ENCODE data around the gene WFIKKN2. TPM values are rescaled to one million over a fixed set of nuclear protein-coding genes. Genes with fewer than 3 reads are reported as not detected.
A peak's percentile ranks its signal among the peaks of the same experiment; 100 is the strongest.

The WFIKKN2 gene
- total and polyA plus RNA-seq, 2 of the 13 experiments (the other 11 are each of a cell fraction or from before 2014, with no cell fraction given) = not detected

DNA sequence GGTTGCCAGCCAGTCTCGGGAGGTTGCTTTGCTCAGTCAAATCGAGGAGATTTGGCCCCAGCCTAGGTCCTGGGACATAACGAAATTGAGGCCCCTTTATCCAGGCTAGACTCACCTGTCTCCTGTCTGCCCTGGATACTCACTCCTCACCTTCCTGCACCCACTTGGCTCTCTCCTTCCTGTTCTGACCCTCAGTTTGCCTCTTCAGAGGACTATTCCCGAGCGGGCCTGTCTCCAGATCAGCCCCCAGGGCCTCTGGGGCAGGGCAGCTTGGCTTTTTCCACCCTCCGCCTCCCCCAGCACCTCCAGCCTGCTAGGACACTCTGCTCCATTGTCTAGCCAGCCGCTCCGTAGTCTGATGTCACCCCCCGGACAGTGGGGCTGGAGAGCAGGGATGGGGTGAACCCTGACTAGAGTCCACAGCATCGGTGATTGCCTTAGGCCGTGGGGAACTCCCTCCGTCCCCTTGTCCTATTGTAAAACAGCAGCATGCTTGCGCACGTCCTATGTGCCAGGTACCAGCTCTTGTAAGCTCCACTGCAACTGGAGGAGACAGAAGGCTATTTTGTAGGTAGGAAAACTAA, 8.8 kb downstream of the WFIKKN2 start (continued):
- TF ChIP-seq SRSF4 (IDR thresholded peaks at IDR 0.05; ENCODE audit: low read depth, low read length, poor library complexity, severe bottlenecking) = no peak
- no peak for TF ChIP-seq ZNF780A (CRISPR knock-in tag; IDR thresholded peaks at IDR 0.05)
- TF ChIP-seq, protein P1, sequence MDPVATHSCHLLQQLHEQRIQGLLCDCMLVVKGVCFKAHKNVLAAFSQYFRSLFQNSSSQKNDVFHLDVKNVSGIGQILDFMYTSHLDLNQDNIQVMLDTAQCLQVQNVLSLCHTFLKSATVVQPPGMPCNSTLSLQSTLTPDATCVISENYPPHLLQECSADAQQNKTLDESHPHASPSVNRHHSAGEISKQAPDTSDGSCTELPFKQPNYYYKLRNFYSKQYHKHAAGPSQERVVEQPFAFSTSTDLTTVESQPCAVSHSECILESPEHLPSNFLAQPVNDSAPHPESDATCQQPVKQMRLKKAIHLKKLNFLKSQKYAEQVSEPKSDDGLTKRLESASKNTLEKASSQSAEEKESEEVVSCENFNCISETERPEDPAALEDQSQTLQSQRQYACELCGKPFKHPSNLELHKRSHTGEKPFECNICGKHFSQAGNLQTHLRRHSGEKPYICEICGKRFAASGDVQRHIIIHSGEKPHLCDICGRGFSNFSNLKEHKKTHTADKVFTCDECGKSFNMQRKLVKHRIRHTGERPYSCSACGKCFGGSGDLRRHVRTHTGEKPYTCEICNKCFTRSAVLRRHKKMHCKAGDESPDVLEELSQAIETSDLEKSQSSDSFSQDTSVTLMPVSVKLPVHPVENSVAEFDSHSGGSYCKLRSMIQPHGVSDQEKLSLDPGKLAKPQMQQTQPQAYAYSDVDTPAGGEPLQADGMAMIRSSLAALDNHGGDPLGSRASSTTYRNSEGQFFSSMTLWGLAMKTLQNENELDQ (CRISPR knock-in tag; IDR thresholded peaks at IDR 0.05; ENCODE audit: borderline replicate concordance) = no peak
- peak; percentile 44 for TF ChIP-seq MED8 (CRISPR knock-in tag; IDR thresholded peaks at IDR 0.05; ENCODE audit: insufficient replicate concordance)
- TF ChIP-seq HDAC2 (CRISPR knock-in tag; IDR thresholded peaks at IDR 0.05) = peak; percentile 86; the same call in 1 of the 2 replicates
- no peak for TF ChIP-seq ELF1 (CRISPR knock-in tag; IDR thresholded peaks at IDR 0.05)
- no peak for TF ChIP-seq KLF13 (CRISPR knock-in tag; IDR thresholded peaks at IDR 0.05)
- no peak for TF ChIP-seq ZNF251 (CRISPR knock-in tag; IDR thresholded peaks at IDR 0.05)
- TF ChIP-seq ZNF777 (CRISPR knock-in tag; IDR thresholded peaks at IDR 0.05) = no peak
- no peak for TF ChIP-seq ZMAT3 (CRISPR knock-in tag; conservative IDR thresholded peaks at IDR 0.05)
- no peak for TF ChIP-seq TP53 (CRISPR knock-in tag; conservative IDR thresholded peaks at IDR 0.05)
- no peak for TF ChIP-seq ZNF337 (CRISPR knock-in tag; IDR thresholded peaks at IDR 0.05; ENCODE audit: borderline replicate concordance, low read depth)
- TF ChIP-seq, protein P2, sequence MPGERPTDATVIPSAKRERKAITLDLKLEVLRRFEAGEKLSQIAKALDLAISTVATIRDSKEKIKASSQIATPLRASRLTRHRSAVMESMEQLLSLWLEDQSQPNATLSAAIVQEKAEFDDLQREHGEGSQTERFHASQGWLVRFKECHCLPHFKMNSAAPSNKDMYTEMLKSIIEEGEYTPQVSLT (CRISPR knock-in tag; IDR thresholded peaks at IDR 0.05; ENCODE audit: borderline replicate concordance, low read depth) = no peak
- peak; percentile 28; the same call in 1 of the 2 replicates for TF ChIP-seq ZBTB20 (CRISPR knock-in tag; IDR thresholded peaks at IDR 0.05; ENCODE audit: borderline replicate concordance, low read depth)
- TF ChIP-seq AGO2 (optimal IDR thresholded peaks at IDR 0.05; ENCODE audit: low read depth, low read length) = no peak
- TF ChIP-seq, protein P3, sequence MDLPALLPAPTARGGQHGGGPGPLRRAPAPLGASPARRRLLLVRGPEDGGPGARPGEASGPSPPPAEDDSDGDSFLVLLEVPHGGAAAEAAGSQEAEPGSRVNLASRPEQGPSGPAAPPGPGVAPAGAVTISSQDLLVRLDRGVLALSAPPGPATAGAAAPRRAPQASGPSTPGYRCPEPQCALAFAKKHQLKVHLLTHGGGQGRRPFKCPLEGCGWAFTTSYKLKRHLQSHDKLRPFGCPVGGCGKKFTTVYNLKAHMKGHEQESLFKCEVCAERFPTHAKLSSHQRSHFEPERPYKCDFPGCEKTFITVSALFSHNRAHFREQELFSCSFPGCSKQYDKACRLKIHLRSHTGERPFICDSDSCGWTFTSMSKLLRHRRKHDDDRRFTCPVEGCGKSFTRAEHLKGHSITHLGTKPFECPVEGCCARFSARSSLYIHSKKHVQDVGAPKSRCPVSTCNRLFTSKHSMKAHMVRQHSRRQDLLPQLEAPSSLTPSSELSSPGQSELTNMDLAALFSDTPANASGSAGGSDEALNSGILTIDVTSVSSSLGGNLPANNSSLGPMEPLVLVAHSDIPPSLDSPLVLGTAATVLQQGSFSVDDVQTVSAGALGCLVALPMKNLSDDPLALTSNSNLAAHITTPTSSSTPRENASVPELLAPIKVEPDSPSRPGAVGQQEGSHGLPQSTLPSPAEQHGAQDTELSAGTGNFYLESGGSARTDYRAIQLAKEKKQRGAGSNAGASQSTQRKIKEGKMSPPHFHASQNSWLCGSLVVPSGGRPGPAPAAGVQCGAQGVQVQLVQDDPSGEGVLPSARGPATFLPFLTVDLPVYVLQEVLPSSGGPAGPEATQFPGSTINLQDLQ (CRISPR knock-in tag; IDR thresholded peaks at IDR 0.05) = no peak
- TF ChIP-seq ZNF496 (CRISPR knock-in tag; IDR thresholded peaks at IDR 0.05; ENCODE audit: insufficient replicate concordance) = no peak
- 0 out of 2 replicates have a peak, but pooled peaks have one; percentile 37 for TF ChIP-seq MXD4 (CRISPR knock-in tag; IDR thresholded peaks at IDR 0.05)
- TF ChIP-seq RXRA (CRISPR knock-in tag; IDR thresholded peaks at IDR 0.05) = peak; percentile 87
- TF ChIP-seq, protein P4, sequence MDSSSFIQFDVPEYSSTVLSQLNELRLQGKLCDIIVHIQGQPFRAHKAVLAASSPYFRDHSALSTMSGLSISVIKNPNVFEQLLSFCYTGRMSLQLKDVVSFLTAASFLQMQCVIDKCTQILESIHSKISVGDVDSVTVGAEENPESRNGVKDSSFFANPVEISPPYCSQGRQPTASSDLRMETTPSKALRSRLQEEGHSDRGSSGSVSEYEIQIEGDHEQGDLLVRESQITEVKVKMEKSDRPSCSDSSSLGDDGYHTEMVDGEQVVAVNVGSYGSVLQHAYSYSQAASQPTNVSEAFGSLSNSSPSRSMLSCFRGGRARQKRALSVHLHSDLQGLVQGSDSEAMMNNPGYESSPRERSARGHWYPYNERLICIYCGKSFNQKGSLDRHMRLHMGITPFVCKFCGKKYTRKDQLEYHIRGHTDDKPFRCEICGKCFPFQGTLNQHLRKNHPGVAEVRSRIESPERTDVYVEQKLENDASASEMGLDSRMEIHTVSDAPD (CRISPR knock-in tag; IDR thresholded peaks at IDR 0.05) = no peak; the same call in 1 of the 2 replicates
- TF ChIP-seq, protein P5, sequence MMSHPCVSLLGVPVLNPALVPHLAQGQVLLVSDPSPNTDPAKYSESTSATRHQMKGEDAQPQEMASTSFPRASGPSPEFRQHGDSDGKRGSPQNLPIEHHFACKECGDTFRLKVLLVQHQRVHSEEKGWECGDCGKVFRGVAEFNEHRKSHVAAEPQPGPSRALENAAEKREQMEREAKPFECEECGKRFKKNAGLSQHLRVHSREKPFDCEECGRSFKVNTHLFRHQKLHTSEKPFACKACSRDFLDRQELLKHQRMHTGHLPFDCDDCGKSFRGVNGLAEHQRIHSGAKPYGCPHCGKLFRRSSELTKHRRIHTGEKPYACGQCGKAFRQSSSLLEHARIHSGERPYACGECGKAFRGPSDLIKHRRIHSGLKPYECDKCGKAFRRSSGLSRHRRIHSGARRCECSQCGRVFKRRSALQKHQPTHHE (CRISPR knock-in tag; IDR thresholded peaks at IDR 0.05; ENCODE audit: borderline replicate concordance) = peak; percentile 91; the same call in 1 of the 2 replicates
